Right lobe of liver (tissue), 6 donors: ENCODE data around the gene SYT9. TPM values are rescaled to one million over a fixed set of nuclear protein-coding genes. Genes with fewer than 3 reads are reported as not detected.
A peak's percentile ranks its signal among the peaks of the same experiment; 100 is the strongest.

Source experiments
- ATAC-seq, 4 donors: fragments of 200-7000 bp; cut with Tn5 transposase; one replicate each; pipeline ENCODE4 v1.9.1; 2020; ENCODE audit warnings: mild to moderate bottlenecking in 4 of 4, moderate library complexity in 4 of 4
- DNase-seq, 3 donors: peaks; one replicate each; pipeline ENCODE4 v3.0.0-alpha.2; 2020
- H3K27ac ChIP-seq, 3 donors: fragments of 200-600 bp; one replicate each; pipeline ENCODE4 v1.8.0; 2022
- H3K27me3 ChIP-seq, 2 donors: fragments of 200-600 bp; one replicate each; pipeline ENCODE4 v1.8.0; 2022
- H3K36me3 ChIP-seq, 4 donors: fragments of 200-600 bp; sonication (generic) in 1 of 4; one replicate each; pipeline versions ENCODE4 v1.5.1 to v1.8.0; 2017 to 2022; ENCODE audit warnings: control low read depth in 1 of 4
- H3K4me1 ChIP-seq, 4 donors: fragments of 200-600 bp; sonication (generic) in 1 of 4; one replicate each; pipeline versions ENCODE4 v1.5.1 to v1.8.0; 2017 to 2022; ENCODE audit warnings: control low read depth in 1 of 4
- H3K4me3 ChIP-seq, 3 donors: fragments of 200-600 bp; one replicate each; pipeline ENCODE4 v1.8.0; 2022
- H3K9me3 ChIP-seq, 4 donors: fragments of 200-600 bp; sonication (generic) in 1 of 4; one replicate each; pipeline versions ENCODE4 v1.5.1 to v1.8.0; 2017 to 2022; ENCODE audit warnings: control low read depth in 1 of 4
- POLR2A ChIP-seq: fragments of 450-650 bp; IDR thresholded peaks from one replicate; pipeline ENCODE4 v1.6.1; 2017; ENCODE audit warnings: antibody characterized with exemption, mild to moderate bottlenecking
- WGBS: methylation state at CpG from one replicate; pipeline ENCODE4 v1.1.6; 2018; ENCODE audit warnings: low coverage, low lambda C conversion rate; ENCODE audit not compliant: insufficient coverage; ENCODE audit errors: missing lambda C conversion rate; 5-methylcytosine and 5-hydroxymethylcytosine counted together
- intact Hi-C, 2 donors: fragments of 100-400 bp; cut with DNase I; formaldehyde crosslinking; loops; one replicate each; pipeline versions ENCODE4 v1.11.2 to v1.14.1; 2022
- total RNA-seq, 6 experiments: library from RNA; depleted of rRNA in 2 of 6; stranded (reverse); fragments of >200 nt in 2 of 6; fragmentation: NEBNext Ultra II Directional in 3 of 6; extraction: Animal tissue kit (Norgen Biotek cat#: 25700) in 3 of 6; gene quantifications; one replicate each; pipeline versions ENCODE4 v1.1.0 to v1.2.4, GENCODE V29; 2016 to 2023
- TF ChIP-seq, protein P1 (sequence below), 4 donors: fragments of 200-600 bp in 3 of 4; fragments of 450-650 bp in 1 of 4; IDR thresholded peaks; one replicate each; pipeline versions ENCODE4 v1.5.1 to v1.8.0; 2016 to 2022; ENCODE audit warnings: antibody characterized with exemption in 4 of 4, mild to moderate bottlenecking in 2 of 4
- donor health status: DM: no; HTN: yes; CAD: no.
- donor health status: DM: no; HTN: no; CAD: no.
- donor health status: DM: no; HTN: no; CAD: no.
- donor health status: DM: no; HTN: yes; CAD: no.
- donor health status: DM: no; HTN: yes; CAD: no.

Gene SYT9
- total RNA-seq, 6 experiments from 2014 or later = 3.0 to 12.6 (median 4.5) TPM

GRCh38 chr11:7254731-7255291 is 3.1 kb downstream of the SYT9 start:
- WGBS = 96% methylated on average over 3 of the region's 3 CpGs
- DNase-seq = no peak
- Histone ChIP-seq H3K4me3 (no peak overlapping the region), H3K9me3 (no peaks in the 10 kb centered on the region), H3K27me3 (no peaks in the 10 kb centered on the region), H3K27ac (no peak overlapping the region), H3K36me3 (no peaks in the 10 kb centered on the region), H3K4me1 (peaks cover 0 to 31% (median 6%) of the 10 kb centered on the region in 4 donors)
- ATAC-seq = no peak
- intact Hi-C loops = no loop called here
- TF ChIP-seq POLR2A = no peak
- TF ChIP-seq, protein P1, sequence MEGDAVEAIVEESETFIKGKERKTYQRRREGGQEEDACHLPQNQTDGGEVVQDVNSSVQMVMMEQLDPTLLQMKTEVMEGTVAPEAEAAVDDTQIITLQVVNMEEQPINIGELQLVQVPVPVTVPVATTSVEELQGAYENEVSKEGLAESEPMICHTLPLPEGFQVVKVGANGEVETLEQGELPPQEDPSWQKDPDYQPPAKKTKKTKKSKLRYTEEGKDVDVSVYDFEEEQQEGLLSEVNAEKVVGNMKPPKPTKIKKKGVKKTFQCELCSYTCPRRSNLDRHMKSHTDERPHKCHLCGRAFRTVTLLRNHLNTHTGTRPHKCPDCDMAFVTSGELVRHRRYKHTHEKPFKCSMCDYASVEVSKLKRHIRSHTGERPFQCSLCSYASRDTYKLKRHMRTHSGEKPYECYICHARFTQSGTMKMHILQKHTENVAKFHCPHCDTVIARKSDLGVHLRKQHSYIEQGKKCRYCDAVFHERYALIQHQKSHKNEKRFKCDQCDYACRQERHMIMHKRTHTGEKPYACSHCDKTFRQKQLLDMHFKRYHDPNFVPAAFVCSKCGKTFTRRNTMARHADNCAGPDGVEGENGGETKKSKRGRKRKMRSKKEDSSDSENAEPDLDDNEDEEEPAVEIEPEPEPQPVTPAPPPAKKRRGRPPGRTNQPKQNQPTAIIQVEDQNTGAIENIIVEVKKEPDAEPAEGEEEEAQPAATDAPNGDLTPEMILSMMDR (IDR thresholded peaks at IDR 0.05) = no peak

GRCh38 chr11:7256943-7257342 is 5.2 kb downstream of the SYT9 start:
- TF ChIP-seq, protein P1 (IDR thresholded peaks at IDR 0.05) = no peak
- no peak for TF ChIP-seq POLR2A
- H3K9me3 ChIP-seq = no peaks in the 10 kb centered on the region
- peak overlapping the region in 2 of 3 donors; percentile 41 to 67 for H3K27ac ChIP-seq
- peak in 1 of 3 donors; percentile 52 for DNase-seq
- intact Hi-C loops = no loop called here
- H3K4me1 ChIP-seq = peaks cover 0 to 45% (median 8%) of the 10 kb centered on the region in 4 donors
- H3K36me3 ChIP-seq = no peaks in the 10 kb centered on the region
- no peak overlapping the region for H3K4me3 ChIP-seq
- no peaks in the 10 kb centered on the region for H3K27me3 ChIP-seq
- 21% methylated on average over 2 of the region's 2 CpGs for WGBS
- ATAC-seq = peak; percentile 52 to 78 (median 66)

GRCh38 chr11:7257724-7258123 is 6.0 kb downstream of the SYT9 start:
- no peak for TF ChIP-seq POLR2A
- TF ChIP-seq, protein P1 (IDR thresholded peaks at IDR 0.05) = no peak
- intact Hi-C loops = no loop called here
- DNase-seq (no peak), ATAC-seq (no peak)
- Histone ChIP-seq H3K27me3 (no peaks in the 10 kb centered on the region), H3K27ac (peak overlapping the region in 2 of 3 donors; percentile 41 to 67), H3K36me3 (no peaks in the 10 kb centered on the region), H3K4me3 (no peak overlapping the region), H3K4me1 (peaks cover 0 to 53% (median 11%) of the 10 kb centered on the region in 4 donors), H3K9me3 (no peaks in the 10 kb centered on the region)
- WGBS = 63% methylated on average over 2 of the region's 2 CpGs

DNA sequence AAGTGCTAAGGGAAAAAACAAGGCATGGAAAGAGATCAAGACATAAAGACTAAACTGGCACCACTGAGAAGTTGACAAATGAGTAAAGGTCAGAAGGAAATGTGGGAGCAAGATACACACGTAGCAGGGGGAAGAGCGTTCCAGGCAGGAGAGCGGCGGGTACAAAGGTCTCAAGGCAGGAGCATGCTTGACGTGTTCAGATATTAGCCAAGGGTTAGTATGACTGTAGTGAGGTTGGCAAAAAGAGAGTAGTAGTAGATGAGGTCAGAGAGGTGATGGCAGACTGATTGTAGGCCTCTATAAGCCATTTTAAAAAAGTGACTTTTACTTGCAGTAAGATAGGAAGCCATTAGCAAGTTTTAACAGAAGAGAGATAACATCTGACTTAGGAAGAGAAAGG is 9.9 kb downstream of the SYT9 start:
- ATAC-seq (peak; percentile 91 to 95 (median 94)), DNase-seq (peak; percentile 63 to 77 (median 76))
- peak overlapping the region in 2 of 3 donors; percentile 46 to 53 for H3K27ac ChIP-seq
- H3K36me3 ChIP-seq = no peaks in the 10 kb centered on the region
- TF ChIP-seq, protein P1 (IDR thresholded peaks at IDR 0.05) = no peak
- H3K27me3 ChIP-seq = no peaks in the 10 kb centered on the region
- peaks cover 0 to 44% (median 5%) of the 10 kb centered on the region in 4 donors for H3K4me1 ChIP-seq
- H3K9me3 ChIP-seq = no peaks in the 10 kb centered on the region
- intact Hi-C loops = no loop called here
- 42% methylated on average over 5 of the region's 5 CpGs for WGBS
- no peak overlapping the region for H3K4me3 ChIP-seq
